GM21423 (cell line): Measurements from ENCODE around the gene C8G.

Experiments used
- ATAC-seq: cut with Tn5 transposase; IDR thresholded peaks from one replicate; pipeline ENCODE4 v1.9.1; 2021; ENCODE audit warnings: mild to moderate bottlenecking, moderate library complexity; ENCODE audit not compliant: unreplicated experiment

C8G gene

DNA sequence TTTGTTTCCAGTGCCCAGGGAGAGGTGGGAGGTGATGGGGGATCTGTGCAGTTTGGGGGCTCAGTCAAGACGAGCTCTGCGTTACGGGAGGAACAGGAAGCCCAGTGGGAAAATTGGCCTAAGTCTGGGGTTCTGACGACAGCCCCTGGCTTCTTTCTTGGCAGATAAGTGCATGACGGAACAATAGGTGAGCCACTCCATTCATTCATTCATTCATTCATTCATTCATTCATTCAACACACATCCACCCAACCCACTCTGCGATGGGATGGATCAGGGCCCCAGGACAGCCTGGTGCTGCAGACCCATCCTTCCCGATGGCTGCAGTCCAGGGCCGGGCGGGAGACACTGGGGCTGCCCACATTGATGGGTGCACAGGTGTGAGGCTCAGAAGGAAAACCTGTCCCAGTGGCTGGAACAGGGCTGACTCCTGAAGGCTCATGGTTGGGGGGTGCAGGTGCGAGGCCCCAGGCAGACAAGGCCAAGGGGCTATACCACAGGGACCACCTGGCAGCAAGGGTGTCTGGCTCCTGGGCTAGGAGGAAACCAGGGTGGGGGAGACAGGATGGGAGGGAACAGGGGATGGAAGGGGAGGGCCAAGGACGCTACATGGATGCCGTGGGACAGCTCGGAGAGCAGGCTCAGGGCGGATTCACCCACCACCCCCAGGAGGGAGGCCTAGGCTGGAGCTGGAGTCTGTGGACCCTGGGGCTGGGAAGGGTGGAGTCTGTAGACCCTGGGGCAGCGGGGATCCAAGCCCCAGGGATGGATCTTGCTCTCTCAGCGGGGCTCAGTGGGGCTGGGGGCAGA is 35.8 kb downstream of the C8G start:
- ATAC-seq, result no peak

DNA sequence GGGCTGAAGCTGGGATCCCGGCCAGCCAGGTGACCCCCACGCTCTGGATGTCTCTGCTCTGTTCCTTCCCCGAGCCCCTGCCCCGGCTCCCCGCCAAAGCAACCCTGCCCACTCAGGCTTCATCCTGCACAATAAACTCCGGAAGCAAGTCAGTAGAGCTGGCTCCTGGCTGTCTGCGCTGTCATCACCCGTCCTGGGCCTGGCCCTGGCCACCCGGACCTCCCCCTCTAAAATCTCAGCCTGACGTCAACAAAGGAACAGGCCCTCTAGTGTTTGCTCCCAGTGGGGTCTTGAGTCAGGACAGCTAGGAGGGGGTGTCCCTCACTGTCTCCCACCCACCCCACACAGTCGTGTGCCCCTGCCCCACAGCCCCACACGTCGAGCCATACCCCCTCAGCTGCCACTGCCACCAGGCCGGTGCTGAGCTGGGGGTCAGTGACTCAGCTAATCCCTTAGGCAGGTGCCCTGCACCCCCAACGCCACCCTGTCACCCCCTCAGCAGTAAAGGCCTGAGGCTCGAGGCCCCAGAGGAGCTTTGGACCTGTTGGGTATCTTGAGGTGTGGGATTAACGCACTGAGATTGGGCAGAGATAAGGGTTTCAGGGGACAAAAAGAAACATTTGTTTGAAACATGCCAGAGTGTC is 36.7 kb downstream of the C8G start:
- ATAC-seq, result no peak

DNA sequence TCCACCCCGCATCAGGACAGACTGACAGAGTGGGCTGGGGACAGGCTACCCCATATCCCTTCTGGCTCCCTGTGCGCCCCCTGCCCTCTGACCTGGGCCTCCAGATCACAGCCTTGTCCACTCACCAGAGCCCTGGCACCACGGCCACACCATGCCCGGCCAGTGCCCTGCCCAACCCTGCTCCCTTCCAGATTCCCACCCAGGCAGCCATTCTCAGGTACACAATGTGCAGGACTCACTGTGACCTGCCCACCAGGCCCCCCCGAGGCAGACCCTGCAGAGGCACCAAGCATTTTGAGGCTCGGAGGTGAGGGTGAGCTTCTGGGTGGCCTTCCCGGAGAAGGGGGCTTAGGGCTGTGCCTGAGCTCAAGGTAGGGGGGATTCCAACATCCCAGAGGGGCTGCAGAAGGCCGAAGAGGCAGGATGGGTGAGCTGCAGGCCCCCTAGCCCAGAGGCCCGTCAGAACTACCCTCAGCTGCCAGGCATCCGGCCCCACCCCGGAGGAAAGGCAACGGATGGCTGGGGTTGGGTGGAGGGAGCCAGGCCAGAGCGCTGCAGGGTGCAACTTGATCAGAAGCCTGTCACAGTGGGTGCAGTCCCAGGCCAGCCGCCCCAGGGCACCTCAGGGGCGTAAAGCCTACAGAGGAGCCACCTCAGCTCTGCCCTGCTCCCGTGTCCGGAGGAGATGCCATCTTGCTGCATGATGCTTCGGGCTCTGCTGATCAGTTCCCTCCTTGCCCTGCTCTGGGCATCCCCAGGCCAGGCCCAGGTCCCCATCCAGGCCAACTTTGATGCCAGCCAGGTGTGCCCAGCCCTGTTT is 37.4 kb downstream of the C8G start, which contains the start of gene LCNL1:
TSS of gene LCNL1 (plus strand) at position 762 of the 820 bp plus-strand sequence. CDS start 594 bp downstream, outside the sequence.
- ATAC-seq, result no peak

DNA sequence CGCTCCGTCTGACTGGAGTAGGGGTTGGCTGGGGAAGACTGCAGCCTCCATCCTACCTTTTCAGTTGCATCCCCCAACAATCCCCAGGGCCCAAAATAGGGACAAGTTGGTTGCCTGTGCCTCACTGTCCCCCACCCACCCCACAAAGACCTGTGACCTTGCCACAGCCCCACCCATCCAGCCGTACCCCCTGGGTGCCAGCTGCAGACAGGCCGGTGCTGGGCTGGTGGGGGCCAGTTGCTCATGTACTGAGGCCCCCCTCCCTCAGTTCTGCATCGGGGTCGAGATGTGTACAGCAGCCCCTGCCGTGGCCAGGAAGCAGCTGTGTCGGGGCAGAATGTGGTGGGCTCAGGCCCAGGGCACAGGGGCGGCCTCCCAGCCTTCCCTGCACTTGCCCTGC is 38.1 kb downstream of the C8G start:
- no peak for ATAC-seq

DNA sequence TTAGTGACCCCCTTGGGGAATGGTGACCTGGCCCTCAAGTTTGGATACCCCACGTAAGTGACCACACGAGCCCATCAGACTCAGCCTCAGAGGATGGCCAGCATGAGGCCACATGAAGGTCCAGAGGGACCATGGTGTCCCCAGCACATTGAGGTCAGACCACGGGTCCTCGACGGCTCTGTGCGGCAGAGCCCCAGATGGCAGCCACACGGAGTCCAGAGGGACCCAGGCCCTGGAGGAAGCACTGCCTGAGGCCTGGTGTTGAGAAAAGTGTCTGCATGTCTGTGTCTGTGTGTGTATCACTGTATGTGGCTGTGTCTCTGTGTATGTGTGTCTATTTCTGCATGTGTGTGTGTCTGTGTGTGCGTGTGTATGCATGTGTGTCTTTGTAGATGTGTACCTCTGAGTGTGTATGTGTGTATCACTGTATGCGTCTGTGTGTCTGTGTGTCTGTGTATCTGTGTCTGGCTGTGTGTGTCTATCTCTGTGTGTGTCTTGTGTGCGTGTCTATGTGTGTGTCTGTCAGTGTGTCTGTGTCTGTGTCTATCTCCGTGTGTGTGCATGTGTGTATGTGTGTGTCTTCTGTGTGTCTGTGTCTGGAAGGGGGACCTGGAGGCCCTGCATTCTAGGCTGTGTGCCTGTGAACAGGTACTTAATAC is 38.7 kb downstream of the C8G start:
- no peak for ATAC-seq

DNA sequence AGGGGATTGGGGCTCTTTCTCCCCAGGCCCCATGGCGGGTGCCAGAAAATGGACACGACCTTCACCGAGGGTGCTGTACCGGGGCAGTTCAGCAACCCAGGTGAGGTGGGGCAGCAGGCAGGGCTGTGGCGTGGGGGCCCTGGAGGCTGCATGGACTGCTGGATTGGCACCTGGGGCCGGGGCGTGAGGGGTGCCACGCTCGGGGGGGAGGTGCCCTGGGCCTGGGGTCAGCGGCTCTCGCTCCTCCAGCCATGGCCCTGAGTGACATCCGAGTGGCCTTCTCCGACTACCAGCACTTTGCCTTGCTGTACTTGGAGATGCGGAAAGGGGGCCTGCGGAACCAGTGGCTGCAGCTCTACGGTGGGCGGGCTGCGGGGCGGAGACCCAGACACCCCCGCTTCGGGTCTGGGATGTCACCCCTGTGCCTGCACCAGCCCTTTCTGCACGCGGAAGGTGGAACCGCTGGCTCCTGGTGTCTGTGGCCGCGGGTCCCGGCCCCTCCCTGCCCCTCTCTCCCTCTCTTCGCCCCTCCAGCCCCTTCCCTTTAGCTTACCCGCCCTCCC is 39.5 kb downstream of the C8G start:
- ATAC-seq, result no peak

DNA sequence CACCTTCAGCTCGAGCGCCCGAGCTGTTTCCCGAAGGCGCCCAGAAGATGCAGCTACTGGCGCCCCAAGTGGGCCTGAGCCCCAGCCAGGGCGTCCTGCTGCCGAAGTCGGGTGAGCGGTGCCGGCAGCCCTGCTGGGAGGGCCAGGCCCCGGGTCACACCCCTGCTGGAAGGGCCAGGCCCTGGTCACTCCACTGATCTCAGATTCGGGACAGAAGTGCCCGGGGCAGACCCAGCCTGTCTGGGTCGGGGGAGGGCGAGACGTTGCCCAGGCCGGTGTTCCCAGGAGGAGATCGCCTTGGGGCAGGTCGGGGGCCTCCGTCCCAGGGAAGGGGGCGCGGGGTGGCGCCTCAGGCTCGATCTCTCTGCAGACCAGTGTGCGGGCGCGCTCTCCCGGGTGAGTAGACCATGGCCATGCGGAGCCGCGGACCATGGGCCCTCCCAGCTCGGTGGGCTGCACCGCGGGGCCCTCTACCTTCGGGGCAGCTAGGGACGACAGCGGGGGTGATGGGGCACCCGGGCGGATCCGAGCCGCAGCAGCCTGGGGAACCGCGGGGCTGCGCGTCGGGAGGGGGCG is 40.1 kb downstream of the C8G start:
- ATAC-seq, result no peak

DNA sequence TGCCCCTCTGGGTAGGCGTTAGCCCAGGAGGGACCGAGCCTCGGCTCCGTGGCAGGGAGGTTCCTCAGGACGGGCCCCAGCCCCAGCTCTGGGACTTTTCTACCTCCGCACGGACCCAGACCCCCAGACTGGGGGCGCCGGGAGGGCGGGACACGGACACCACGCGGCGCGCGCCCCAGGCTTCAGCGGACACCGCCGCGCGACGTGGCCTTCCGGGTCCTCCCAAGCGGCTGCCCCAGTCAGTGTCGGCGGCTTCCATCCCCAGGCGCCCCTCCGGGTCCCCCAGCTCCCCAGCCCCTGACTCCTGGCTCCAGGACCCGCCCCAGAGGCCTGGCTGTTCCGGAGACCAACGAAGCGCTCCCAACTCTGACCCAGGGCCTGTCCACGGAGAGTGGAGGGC is 40.8 kb downstream of the C8G start:
- no peak for ATAC-seq

DNA sequence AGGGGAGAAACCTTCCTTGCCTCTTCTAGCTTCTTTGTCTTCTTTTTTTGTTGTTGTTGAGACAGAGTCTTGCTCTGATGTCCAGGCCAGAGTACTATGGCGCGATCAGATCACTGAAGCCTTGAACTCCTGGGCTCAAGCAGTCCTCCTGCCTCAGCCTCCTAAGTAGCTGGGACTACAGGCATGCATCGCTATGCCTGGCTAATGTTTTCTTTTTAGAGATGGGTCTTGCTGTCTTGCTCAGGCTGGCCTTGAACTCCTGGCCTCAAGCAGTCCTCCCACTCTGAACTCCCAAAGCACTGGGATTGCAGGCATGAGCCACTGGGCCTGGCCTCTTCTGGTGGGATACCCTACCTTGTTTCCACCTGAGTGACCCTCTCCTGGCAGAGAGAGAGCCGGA is 43.8 kb downstream of the C8G start:
- ATAC-seq, result no peak

DNA sequence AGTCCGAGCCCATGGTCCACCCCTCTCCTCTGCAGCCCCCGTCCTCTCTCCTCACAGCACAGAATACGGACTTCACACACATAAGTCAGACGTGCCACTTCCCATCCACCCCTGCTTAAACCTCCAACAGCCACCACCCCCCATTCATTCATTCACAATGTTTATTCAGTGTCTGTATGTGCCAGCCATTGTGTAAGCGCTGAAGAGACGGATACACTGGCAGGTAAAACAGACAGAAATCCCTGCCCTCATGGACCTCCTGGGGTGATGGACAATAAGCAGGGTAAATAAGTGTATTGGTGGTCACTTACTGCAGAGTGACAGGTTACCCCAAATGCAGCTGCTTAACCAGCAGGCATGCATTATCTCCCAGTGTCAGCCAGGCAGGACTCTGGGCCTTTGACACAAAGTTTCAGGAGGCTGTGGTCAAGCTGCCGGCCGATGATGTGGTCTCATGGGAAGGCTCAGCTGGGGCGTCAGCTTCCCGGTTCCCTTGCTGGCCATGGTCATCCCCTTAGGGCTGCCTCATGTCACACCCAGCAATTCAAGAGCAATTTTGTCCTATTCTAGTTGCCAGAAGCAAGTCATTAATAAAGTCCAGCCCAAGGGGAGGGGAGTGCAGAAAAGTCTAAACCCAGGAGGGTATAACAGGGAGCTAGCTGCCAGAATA is 45.3 kb downstream of the C8G start:
- no peak for ATAC-seq

DNA sequence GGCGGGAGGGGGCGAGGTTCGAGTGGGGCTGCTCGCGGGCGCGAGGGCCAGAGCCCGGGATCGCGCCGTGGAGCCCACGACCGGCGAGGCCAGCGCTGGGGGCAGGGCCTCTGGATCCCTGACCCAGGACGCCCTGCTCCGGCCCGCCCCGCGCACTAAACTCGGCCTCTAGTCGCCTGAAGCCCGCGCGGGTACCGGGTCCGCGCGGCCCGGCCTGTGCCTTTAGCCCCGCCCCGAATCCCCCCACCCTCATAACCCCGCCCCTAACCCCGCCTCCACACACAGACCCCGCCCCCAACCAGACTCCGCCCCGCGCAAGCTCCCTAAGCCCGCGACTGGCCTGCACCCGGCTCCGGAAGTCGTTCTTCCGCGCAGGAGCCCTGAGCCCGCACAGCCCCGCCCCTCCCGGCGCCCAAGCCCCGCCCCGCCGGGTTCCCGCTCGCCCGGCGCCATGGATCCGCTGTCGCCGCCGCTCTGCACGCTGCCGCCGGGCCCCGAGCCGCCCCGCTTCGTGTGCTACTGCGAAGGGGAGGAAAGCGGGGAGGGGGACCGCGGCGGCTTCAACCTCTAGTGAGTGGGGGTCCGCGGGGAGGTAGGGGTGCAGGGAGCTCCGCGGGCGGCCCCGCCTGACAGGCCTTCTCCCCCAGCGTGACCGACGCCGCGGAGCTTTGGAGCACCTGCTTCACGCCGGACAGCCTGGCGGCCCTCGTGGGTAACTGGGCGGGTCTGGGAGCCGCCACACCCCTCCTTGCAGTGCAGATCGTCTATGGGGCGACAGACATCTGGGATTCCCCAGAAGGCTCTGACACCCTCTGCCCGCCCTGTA is 47.2 kb downstream of the C8G start, which contains the start of gene PAXX:
TSS of gene PAXX (plus strand) at position 430 of the 826 bp plus-strand sequence. CDS start at position 452, 22 bp downstream.
- peak; percentile 81 for ATAC-seq

DNA sequence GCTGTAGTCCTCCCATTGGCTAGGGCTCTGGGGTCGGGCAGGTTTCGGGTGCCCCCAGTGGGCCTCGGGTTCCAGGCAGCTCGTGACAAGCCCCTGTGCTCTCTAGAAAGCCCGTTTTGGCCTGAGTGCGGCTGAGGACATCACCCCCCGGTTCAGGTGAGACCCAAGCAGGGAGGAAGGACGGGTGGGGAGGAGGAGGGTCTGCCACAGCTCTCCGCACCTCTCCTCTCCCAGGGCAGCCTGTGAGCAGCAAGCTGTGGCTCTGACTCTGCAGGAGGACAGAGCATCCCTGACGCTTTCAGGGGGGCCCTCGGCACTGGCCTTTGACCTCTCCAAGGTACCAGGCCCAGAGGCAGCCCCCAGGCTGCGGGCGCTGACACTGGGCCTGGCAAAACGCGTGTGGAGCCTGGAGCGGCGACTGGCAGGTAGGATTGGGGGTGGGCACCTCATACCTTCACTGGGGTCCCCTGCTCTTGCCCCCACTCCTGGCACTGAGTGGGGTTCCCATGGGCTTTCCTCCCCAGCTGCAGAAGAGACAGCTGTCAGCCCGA is 47.9 kb downstream of the C8G start:
- no peak for ATAC-seq

DNA sequence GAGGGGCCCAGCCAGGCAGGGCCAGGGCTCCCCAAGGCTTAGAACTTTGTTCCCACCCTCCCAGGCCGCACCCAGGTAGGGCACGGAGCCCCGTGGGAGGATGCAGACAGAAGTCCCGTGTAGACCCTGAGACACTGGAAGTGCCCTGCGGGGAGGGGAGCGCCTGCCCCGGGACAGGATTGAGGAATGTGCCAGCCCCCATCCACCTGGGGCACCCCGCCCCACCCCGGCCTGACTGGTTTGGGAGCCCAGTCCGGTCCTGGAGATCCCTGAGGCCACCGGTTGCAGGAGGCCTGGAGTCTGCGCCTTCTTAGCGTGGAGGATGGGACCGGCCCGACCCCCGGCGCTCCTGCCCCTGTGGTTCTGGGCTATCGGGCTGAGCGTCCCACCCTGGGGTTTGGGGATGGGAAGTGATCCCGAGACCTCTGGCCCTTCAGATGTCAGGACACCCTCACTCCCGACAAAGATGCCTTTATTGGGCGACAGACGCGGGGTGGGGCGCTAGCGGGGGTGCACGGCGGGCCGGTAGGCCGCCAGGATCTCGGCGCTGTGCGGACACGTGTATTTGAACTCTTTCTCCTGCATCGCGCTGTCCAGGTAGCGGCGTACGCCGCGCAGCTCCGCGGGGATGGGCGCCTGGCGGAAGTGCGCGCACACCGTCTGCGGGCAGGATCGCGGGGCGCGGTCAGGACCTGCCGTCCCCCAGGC is 49.3 kb downstream of the C8G start:
- ATAC-seq, result no peak

DNA sequence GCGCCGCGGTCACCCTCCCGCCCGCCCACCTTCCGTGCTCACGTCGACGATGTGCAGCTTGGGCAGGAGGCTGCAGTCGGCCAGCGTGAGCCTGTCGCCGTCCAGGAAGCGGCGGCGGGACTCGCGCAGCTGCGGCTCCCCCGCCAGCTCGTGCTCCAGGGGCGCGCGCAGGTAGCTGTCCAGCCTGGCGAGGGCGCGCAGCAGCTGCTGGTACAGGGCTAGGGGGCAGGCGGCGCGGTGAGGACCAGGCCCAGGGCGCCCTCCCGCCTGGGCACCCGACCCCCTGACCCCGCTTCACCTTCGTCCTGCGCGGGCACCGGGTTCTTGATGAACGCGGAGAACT is 49.8 kb downstream of the C8G start:
- no peak for ATAC-seq

DNA sequence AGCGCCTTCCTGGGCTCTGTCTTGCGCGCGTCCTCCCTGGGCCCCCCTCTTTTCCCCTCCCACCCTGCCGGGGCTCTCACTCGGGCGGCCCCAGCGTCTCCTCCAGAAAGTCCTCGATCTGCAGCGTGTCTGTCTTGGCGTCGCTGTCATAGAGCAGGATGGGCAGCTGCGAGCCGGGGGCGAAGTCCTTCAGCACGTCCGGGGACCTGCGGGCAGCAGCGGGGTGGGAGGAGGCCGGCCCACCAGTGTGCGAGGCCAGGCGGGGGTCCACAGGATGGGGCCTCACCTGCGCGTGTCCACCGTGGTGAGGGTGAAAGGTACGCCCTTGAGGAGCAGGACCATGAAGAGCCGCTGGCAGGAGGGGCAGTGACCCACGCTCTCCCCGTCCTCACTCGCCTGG is 50.3 kb downstream of the C8G start:
- no peak for ATAC-seq

DNA sequence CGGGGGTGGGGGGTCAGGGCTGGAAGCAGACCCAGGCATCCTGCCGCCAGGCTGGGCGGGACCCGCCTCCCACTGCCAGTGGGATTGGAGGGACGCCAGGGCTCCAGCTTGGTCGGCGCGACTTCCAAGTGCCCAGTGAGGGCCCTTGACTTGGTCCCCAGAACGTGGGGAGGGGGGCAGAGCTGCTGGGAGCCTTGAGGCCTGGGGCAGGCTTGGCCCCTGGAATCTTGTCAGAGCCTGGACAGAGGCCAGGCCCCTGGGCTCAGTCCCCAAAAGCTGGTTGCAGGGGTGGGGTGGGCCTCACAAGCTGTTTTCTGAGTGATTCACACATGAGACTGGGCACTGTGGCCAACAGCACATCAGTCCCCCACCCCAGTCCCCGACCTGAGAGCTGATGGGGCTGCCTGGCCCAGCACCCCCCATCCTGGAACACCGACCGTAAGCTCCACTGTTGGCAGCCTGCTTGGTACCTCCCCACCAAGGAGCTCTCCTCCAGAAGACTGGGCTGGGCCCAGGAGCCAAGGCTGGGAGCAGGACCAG is 50.8 kb downstream of the C8G start:
- ATAC-seq, result no peak
